Activated CD4-positive, alpha-beta T cell treated with anti-CD3 and anti-CD28 coated beads, Interleukin-2, amount 50 U/mL, for 16 hours (primary cell): ENCODE results near the gene APP.
A peak's percentile ranks its signal among the peaks of the same experiment; 100 is the strongest.

Experiments used
- DNase-seq: peaks from one replicate; pipeline ENCODE4 v3.0.0-alpha.2; 2020

The APP gene

DNA sequence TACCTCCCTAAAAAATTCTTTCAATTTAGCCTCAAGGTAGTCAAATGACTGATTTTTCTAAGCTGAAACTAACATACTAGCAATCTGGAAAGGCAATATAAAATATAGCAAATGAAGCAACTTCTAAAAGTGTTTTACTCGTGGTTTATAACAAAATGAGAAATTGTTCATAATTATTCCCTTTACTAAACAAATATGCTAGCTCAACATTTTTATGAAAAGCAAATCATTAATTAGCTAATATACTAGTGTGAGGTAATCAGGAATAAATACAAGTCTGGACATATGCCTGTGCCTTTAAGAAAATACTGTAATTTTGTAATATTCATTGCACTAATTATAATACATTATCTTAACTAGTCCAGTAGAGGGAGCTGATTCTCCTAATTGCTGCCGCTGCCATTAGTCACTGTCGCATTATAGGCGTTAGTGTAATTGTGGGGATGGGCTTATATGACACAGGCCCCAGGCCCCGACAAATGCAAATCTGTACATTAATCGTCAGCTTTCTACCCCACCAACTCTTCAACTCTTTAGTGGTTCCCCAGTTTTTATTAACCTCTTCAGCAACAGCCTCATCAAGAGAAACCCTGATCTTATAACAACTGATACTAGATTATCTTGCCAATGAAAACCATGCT is 274.9 kb downstream of the APP start:
- peak; percentile 24 for DNase-seq

DNA sequence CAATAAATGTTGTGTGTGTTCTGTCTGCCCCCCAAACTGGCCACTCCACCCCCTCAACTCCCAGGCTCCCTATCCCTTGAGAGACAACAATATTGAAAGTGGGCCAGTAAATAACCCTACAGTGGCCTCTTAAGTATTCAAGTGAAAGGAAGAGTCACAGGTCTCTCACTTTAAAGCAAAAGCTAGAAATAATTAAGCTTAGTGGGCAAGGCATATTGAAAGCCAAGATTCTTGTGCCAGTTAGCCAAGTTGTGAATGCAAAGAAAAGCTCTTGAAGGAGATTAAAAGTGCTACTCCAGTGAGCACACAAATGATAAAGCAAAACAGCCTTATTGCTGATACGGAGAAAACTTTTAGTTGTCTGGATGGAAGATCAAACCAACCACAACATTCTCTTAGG is 277.4 kb downstream of the APP start:
- DNase-seq = no peak

DNA sequence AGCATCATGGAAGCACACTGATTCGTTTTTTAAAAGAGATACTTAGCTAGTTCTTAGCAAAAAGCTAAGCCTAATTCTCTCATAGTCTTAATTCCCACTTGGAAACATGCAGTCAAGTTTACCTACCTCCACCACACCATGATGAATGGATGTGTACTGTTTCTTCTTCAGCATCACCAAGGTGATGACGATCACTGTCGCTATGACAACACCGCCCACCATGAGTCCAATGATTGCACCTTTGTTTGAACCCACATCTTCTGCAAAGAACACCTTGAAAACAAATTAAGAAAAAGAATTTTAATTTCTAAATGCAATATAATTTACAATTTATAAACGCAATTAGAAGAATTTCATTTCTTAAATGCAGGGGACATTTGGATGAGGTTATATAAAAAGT is 279.0 kb downstream of the APP start:
- no peak for DNase-seq

DNA sequence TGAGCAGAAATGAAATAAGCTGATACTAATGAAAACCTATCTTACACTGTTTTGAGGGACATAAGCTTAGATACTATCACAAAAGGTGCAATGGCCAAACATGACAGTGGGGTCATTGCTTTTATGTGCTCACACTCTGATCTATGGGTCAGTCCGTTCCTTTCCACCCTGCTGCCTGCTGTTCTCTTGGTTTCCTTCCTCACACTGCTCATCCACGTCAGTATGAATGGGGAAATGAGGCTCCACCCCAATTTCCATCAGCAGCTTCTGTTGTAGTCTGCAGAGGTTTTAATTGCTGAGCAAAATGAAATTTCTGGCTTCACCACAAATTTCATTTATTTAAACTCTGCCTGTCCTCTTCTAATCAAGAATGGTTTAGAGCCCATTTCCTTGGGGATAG is 280.6 kb downstream of the APP start:
- no peak for DNase-seq

DNA sequence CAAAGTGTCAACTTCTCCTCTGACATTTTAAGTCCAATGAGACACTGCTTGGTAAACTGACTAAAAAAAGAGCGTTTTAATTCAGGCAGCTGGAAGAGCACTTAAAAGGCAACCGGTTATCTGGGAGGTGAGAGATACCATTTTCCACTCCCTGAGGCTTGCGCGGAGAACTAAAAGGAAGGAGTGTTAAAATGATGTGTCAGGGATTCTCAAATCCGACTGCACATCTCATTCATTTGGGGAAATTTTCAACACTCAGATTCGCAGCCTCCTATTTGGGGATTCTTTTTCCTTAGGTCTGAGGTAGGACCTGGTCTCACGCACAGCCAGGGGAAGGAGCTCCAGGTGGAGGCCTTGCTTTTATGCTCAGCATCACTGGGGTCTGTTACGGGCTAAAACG is 281.9 kb downstream of the APP start:
- no peak for DNase-seq

DNA sequence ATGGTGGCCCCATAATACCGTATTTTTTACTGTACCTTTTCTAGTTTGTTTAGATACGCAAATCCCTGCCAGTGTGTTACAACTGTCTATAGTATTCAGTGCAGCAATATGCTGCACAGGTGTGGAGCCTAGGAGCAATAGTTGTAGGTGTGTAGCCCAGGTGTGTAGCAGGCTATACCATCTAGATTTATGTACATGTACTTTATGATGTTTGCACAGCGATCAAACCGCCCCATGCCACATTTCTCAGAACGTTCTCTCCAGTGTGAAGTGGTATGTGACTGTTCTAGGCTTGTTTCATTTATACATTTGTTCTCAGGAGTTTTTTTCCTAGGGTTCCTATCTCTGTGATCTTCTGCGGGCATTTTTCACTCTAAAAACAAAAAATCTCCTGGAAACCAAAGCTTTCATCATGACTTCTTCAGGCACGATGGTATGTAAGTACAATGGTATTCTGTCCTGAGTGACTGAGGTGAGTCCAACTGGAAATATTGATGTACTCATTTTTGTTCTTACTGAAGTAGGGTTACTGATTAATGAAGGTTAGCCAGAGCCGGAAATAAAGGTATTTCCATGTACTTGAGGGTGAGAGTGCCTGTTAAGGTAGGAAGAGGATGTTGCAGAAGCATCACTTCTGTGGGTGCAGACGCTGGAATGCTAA is 282.8 kb downstream of the APP start:
- no peak for DNase-seq

DNA sequence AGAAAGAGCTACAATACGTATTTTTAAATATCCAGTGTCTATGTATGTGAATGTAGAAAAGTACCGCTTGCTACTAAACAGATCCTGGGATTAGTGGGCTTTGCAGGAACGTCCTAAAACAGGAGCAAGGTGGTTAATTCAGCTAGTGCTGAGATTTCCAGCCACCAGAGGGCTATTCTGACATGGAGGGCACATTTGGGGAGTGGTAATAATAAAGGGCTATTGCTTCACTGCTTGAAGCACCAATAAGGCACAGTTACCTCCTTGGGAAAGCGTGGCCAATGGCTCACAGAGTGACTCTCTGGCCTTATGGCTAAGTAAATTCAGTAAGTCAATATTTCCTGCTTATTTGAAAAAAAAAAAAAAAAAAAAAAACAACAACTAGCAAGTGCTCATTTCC is 283.4 kb downstream of the APP start:
- DNase-seq = no peak

DNA sequence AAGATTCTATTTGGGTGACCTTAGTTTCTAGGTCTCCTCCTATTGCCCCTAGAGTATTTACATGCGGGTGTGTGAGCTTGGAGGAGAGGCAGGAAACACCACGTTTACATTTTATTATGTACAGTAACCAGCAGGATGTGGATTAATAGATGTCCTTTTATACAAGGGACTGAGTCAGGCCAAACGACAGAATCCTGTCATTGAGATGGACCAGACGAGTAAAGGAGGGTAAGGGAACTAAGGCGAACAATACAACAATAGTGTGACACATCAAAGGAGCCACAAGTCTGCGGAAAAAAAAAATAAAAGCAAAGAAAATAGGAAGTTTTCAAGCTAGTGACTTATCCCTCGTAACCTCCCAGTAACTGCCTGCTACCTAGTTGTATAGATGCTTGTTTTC is 284.7 kb downstream of the APP start:
- DNase-seq = no peak

DNA sequence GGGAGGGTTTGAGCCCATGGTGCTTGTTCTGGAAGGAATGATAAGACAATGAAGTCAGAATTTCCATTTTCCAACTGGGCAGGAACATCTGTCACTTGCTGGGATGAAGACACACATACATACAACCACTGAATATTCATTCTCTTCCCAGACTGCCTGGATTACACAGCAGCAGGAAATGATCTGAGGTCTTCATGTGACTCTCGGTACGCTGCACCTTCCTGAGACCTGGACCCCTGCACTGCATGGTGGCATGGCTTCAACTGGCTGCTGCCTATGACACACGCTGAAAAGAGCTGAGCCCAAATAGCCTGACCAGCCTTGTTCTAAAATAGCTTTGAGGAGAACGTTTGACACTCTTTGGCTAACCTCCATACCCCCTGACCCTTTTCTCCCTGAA is 285.2 kb downstream of the APP start:
- DNase-seq = no peak

DNA sequence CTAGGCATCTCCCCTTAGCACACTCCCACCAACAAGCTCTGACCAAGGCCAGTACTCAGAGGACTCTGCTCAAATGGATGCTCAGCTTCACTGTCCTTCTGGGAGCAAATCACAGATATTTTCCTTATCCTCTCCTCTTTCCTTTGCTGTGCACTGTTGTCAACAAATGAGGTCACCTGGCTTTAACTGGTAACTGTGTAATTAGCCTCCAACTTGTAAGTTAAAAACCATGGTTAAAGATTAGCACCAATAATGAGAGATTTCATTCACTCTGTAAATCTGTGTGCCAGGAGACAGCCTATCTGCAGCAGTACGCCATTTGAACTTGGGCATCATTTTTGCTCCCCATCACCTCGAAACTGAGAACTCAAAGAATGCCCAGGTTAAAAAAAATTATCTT is 286.3 kb downstream of the APP start:
- DNase-seq = no peak

DNA sequence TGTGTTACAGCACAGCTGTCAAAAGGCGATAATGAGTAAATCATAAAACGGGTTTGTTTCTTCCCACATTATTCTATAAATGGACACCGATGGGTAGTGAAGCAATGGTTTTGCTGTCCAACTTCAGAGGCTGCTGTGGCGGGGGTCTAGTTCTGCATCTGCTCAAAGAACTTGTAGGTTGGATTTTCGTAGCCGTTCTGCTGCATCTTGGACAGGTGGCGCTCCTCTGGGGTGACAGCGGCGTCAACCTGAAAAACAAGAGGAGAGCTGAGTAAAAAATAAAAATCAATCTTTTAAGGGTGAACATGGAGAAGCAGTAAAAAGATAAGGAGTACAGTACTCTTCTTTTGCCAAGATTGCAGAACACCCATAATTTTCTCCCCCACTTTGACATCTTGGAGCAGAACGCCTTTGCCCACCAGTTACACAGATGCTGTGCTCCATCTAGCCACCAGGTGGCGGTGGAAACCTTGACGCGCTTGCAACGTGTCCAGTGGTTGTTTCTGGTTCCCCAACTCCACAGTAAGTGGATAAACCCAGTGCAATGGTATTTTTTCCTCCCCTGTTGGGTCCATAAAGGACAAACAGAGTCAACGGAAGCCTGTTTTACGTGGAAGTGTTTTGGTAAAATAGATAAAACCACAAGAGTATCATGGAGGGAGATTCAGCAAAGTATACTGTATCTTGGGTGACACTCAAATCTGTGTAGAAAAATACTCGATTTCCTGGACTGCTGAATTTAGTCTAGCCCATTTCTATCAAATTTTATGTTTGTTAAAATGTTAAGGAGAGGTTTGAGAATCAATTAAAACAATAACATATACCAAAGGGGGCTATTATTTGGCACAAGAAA is 288.8 kb downstream of the APP start:
- DNase-seq = peak; percentile 66

DNA sequence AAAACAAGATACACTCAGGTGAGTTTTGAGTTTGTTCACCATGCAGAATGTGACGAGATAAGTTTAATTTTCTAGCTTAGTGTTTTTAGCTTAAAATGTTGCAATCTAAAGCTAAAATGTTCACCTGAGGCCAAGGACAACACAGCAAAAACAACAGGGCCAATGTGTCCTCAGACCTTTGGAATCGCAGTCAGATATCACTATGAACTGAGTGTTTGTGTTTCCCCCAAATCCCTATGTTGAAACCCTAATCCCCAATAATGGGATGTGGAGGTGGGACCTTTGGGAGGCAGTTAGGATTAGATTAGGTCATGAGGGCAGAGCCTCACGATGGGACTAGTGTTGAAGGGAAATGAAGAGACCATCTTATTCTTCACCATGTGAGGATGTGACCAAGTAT is 291.4 kb downstream of the APP start:
- no peak for DNase-seq

DNA sequence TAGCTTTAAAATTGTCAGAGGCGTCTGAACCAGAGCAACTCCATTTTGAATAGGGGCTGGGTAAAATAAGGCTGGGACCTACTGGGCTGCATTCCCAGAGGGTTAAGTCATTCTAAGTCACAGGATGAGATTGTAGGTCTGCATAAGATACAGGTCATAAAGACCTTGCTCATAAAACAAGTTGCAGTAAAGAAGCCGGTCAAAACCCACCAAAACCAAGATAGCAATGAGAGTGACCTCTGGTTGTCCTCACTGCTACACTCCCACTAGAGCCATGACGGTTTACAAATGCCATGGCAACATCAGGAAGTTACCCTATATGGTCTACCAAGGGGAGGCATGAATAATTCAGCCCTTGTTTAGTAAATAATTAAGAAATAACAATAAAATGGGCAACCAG is 292.2 kb downstream of the APP start:
- no peak for DNase-seq

DNA sequence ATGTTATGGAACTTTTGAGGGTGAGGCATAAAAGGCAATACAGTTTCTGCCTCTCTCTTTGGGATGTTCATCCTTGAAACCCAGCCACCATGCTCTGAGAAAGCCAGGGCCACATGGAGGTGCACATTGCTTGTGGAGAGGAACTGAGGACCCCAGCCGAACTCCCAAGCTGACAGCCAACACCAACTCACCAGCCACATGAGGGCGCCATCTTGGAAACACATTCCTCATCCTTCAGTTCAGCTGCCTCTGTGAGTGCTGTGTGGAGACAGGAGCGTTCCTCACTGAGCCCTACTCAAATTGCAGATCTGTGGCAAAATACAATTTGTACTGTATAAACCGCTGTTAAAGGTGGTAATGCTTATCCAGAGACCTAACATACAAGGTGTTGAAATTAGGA is 298.3 kb downstream of the APP start:
- no peak for DNase-seq

DNA sequence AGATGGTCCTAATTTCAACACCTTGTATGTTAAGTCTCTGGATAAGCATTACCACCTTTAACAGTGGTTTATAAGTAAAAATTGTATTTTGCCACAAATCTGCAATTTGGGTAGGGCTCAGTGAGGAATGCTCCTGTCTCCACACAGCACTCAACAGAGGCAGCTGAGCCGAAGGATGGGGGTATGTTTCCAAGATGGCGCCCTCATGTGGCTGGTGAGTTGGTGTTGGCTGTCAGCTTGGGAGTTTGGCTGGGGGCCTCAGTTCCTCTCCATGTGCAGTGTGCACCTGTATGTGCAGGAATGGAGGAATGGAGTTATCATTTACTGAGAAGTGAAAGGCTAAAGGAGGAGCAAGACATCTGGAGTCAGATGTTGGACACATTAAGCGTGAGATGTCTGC is 299.0 kb downstream of the APP start:
- DNase-seq = no peak

DNA sequence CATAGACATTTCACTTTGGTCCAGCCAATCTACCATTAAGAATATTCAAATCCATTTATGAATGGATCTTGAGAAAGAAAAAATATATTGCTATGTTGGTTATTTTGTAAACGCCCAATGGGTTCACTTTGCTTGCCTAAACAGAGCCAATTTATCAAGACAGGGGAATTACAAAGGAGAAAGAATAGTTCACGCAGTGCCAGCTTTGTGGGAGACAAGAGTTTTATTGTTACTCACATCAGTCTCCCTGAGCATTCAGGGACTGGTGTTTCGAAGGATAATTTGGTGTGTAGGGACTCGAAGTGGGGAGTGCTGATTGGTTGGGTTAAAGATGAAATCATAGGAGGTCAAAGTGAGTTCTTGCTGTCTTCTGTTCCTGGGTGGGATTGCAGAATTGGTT is 300.5 kb downstream of the APP start:
- DNase-seq = no peak

DNA sequence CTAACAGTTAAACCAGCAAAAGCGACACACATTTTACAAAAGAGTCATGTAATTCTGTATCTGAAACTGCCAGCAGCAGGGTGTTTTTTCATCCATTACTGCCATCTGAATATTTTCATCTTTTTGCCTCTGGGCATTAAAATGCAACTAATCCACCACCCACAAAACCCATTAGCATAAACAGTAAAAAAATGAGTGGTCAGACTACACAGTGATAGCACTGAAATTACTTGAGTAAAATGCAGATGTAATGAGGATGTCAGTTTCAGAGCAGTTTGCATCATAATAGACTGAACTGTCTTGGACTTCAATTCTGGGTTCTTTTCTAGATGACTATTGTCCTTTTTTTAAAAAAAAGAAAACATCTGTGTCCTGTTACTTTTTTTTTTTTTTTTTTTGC is 303.5 kb downstream of the APP start:
- no peak for DNase-seq

DNA sequence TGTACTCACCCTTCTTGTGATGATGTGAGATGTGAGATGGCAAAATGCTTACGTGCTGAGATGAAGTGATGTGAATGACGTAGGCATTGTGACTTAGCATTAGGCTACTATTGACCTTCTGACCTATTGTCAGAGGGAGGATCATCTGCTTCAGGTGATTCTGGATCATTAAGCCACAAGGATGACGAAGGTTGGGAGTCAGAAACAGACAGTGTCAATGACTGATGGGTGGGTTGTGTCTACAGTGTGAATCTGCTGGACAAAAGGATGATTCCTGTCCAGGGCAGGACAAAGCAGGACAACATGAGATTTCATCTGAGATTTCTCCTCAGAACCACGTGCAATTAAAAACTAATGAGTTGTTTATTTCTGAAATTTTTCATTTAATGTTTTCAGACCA is 306.8 kb downstream of the APP start:
- DNase-seq = no peak

DNA sequence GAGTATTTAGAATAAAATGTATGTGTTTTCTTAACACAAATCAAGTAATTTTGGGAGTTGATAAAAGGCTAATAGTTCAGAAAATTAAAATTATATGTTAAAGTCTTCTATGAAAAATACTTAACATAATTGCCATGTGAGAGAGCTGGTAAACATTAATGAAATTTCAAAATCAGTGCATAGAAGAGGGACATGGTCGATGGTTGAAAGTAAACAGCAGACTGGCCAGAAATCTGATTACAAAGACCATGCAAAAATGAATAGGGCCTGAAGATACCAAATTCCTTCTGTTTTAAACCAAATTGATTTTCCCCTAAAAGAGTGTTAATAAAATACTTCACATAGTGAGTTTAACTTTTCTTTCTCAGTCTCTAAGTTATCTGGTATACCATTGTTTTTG is 307.5 kb downstream of the APP start:
- no peak for DNase-seq

DNA sequence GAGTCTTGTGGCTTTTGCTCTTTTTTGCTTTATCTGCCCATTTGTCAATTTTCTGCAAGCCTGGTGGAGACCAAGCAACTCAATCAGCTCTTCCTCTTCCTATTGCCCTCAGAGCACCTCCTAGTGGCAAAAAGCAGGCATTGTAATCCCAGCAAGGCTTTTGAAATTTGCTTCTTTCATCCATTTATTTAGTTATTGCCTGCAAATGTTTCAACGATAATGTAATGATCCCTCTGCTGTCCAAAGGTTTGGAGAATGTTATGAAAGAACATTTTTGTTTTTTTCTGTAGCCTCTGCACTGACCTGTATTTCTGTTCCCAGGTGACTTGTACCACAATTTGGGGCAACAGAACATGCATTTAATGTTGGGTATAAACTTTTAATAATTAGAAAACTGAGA is 308.0 kb downstream of the APP start:
- DNase-seq = peak; percentile 51

DNA sequence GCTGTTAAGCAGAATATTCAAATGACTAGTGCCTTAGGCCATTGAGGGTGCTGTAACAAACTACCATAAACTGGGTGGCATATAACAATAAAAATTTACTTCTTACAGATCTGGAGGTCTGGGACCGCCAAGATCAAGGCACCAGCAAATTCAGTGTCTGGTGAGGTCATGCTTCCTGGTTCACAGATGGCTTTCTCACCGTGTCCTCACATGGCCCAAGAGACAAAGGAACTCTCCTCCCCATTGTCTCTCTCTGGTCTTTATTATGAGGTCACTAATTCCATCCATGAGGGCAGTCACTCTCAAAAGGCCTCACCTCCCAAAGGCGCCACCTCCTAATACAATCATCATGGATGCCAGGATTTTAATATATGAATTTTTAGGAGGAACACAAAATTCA is 308.5 kb downstream of the APP start:
- DNase-seq = no peak

DNA sequence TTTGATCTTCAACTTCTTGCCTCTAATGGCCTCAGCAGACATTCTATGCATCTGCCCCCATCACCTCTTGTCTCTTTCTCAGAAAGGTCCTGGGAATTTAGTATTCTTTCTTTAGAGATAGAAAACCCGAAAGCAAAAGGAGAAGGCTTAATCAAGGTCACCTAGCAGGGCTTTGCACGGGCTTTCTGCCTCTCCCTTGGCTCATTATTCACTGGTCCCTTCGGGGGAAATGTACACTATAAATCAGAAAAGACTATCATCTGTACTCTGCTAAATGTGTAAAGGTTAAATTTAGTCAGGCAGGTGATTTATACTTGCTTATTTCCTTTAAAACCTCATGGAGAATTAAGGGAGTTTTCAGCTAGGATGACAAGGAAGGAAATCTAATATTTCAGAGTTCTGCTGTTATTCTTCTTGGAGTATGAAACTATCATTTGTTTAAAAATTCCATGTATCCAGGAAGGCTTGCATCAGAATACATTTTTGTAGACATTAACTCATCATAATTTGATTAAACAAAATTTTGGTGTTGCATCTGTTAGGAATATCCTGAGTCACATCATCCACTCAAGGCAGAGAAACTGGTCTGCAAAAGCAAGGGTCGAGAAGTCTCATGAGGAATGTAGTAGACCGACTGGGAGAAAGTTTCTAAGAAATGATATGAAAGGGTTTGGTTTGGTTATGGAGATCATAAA is 311.2 kb downstream of the APP start:
- DNase-seq = no peak

DNA sequence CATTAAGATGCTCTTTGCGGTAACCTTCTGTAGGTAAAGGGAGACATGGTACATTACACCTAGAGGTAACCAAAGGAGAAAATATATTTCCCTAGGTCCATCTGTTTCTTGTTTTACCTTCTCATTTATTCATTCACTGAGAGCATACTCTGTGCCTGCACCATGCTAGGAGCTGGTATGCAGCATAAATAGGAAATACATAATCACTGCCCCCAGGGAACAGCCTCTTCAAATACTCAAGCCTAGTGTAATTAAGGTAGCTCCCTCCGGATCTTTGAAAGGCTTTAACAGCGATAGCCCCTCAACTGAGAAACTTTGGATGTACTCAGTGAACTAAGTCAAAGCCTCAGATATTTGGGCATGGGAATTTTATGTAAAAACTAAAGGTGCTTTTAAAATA is 312.2 kb downstream of the APP start:
- DNase-seq = no peak
